ENCODE results near the gene AKT1.

Gene AKT1

GRCh38 chr14:104723651-104724406 lies 71.7 kb downstream of the AKT1 start, which contains the start of gene ADSS1:
Gene ADSS1 (plus strand): TSS chr14:104724229. CDS start chr14:104724271, 42 bp downstream.
- Mint-ChIP-seq H3K27me3 (peaks cover 8% of the 10 kb centered on the region), H3K4me3 (peak within 1 kb of the TSS; percentile 66), H3K9me3 (no peaks in the 10 kb centered on the region), H3K27ac (no peak within 1 kb of the TSS), H3K36me3 (peaks cover 2% of the 10 kb centered on the region), H3K4me1 (peaks cover 6% of the 10 kb centered on the region)
- peak; percentile 65 to 84 for DNase-seq (ENCODE audit: low spot score in 2 of 2)
- peak; percentile 76 for ATAC-seq (ENCODE audit: low read depth)

- Mint-ChIP-seq H3K4me3 (peak overlapping the region; percentile 8), H3K27me3 (peaks cover 7% of the 10 kb centered on the region), H3K9me3 (no peaks in the 10 kb centered on the region), H3K27ac (no peak overlapping the region), H3K4me1 (peaks cover 5% of the 10 kb centered on the region), H3K36me3 (peaks cover 2% of the 10 kb centered on the region)
- DNase-seq (ENCODE audit: low spot score in 2 of 2) = no peak
- no peak for ATAC-seq (ENCODE audit: low read depth)
Observed at GRCh38 chr14:104722938-104723650, 72.5 kb downstream of the AKT1 start.

GRCh38 chr14:104721505-104722431 lies 73.8 kb downstream of the AKT1 start:
- DNase-seq (ENCODE audit: low spot score in 2 of 2) (no peak), ATAC-seq (ENCODE audit: low read depth) (no peak)
- H3K4me3 Mint-ChIP-seq = no peak overlapping the region
- H3K9me3 Mint-ChIP-seq = no peaks in the 10 kb centered on the region
- no peaks in the 10 kb centered on the region for H3K27me3 Mint-ChIP-seq
- peaks cover 5% of the 10 kb centered on the region for H3K36me3 Mint-ChIP-seq
- peaks cover 8% of the 10 kb centered on the region for H3K4me1 Mint-ChIP-seq
- no peak overlapping the region for H3K27ac Mint-ChIP-seq
